SJSA1 (cell line): ENCODE data around the gene PEX11B. TPM values are rescaled to one million over a fixed set of nuclear protein-coding genes. Genes with fewer than 3 reads are reported as not detected.

Experiments used
- DNase-seq, 2 experiments: peaks; one replicate each; pipeline ENCODE4 v3.0.0-alpha.2; 2015 to 2020; ENCODE audit warnings: low spot score in 2 of 2, low read depth in 1 of 2
- H3K27ac ChIP-seq: fragments of 250-450 bp; sonication (Bioruptor Pico); 2 replicates; pipeline ENCODE4 v1.5.1; 2020; ENCODE audit warnings: mild to moderate bottlenecking, moderate library complexity
- H3K27me3 ChIP-seq: fragments of 250-450 bp; sonication (Bioruptor Pico); replicated peaks from 2 replicates; pipeline ENCODE4 v1.5.1; 2020; ENCODE audit warnings: mild to moderate bottlenecking, moderate library complexity
- H3K36me3 ChIP-seq: fragments of 250-450 bp; sonication (Bioruptor Pico); 2 replicates; pipeline ENCODE4 v1.5.1; 2020; ENCODE audit warnings: mild to moderate bottlenecking
- H3K4me1 ChIP-seq: fragments of 250-450 bp; sonication (Bioruptor Pico); replicated peaks from 2 replicates; pipeline ENCODE4 v1.6.1; 2021; ENCODE audit warnings: mild to moderate bottlenecking
- H3K4me3 ChIP-seq: fragments of 250-450 bp; sonication (Bioruptor Pico); 2 replicates; pipeline ENCODE4 v1.5.1; 2020; ENCODE audit warnings: mild to moderate bottlenecking
- H3K9me3 ChIP-seq: fragments of 250-450 bp; sonication (Bioruptor Pico); replicated peaks from 2 replicates; pipeline ENCODE4 v1.5.1; 2020; ENCODE audit warnings: mild to moderate bottlenecking
- total RNA-seq: library from RNA; depleted of rRNA; stranded (reverse); fragments of >200 nt; shearing (Covaris generic); gene quantifications from 2 replicates; pipeline ENCODE4 v1.2.3, GENCODE V29; 2014

Gene PEX11B
- total RNA-seq, 1 experiment from 2014 or later, result 30.4 TPM

GRCh38 chr1:145958734-145959133, 40.2 kb upstream of the PEX11B start:
- Histone ChIP-seq H3K9me3 (no peaks in the 10 kb centered on the region), H3K36me3 (peaks cover 9% of the 10 kb centered on the region), H3K4me1 (peaks cover 57% of the 10 kb centered on the region), H3K27me3 (no peaks in the 10 kb centered on the region), H3K27ac (no peak overlapping the region), H3K4me3 (no peak overlapping the region)
- no peak for DNase-seq

GRCh38 chr1:145957443-145958319, 39.2 kb upstream of the PEX11B start, which contains the start of gene LIX1L:
Gene LIX1L (minus strand): TSS chr1:145958017. CDS start chr1:145957927, 90 bp downstream.
- H3K27me3 ChIP-seq, result no peaks in the 10 kb centered on the region
- H3K9me3 ChIP-seq, result no peaks in the 10 kb centered on the region
- DNase-seq, result peak; percentile 96 to 97
- H3K27ac ChIP-seq, result peak within 1 kb of the TSS; percentile 41
- peaks cover 12% of the 10 kb centered on the region for H3K36me3 ChIP-seq
- H3K4me1 ChIP-seq, result peaks cover 46% of the 10 kb centered on the region
- H3K4me3 ChIP-seq, result peak within 1 kb of the TSS; percentile 52

- Histone ChIP-seq H3K27ac (peak overlapping the region; percentile 41), H3K4me3 (peak overlapping the region; percentile 52), H3K36me3 (peaks cover 20% of the 10 kb centered on the region), H3K4me1 (peaks cover 41% of the 10 kb centered on the region), H3K27me3 (no peaks in the 10 kb centered on the region), H3K9me3 (no peaks in the 10 kb centered on the region)
- DNase-seq, result peak in 1 of 2 experiments; percentile 26
Observed at GRCh38 chr1:145956781-145957442, 38.4 kb upstream of the PEX11B start.

GRCh38 chr1:145956361-145956760, 37.8 kb upstream of the PEX11B start:
- H3K4me3 ChIP-seq, result peak overlapping the region; percentile 52
- peaks cover 36% of the 10 kb centered on the region for H3K4me1 ChIP-seq
- no peaks in the 10 kb centered on the region for H3K9me3 ChIP-seq
- DNase-seq, result no peak
- H3K27ac ChIP-seq, result peak overlapping the region; percentile 41; the same call in 1 of the 2 replicates
- peaks cover 24% of the 10 kb centered on the region for H3K36me3 ChIP-seq
- H3K27me3 ChIP-seq, result no peaks in the 10 kb centered on the region

GRCh38 chr1:145955436-145955835, 36.9 kb upstream of the PEX11B start:
- H3K4me3 ChIP-seq, result no peak overlapping the region
- H3K4me1 ChIP-seq, result peaks cover 28% of the 10 kb centered on the region
- H3K27me3 ChIP-seq, result no peaks in the 10 kb centered on the region
- H3K9me3 ChIP-seq, result no peaks in the 10 kb centered on the region
- no peak for DNase-seq
- no peak overlapping the region for H3K27ac ChIP-seq
- peaks cover 29% of the 10 kb centered on the region for H3K36me3 ChIP-seq

GRCh38 chr1:145953861-145954260, 35.3 kb upstream of the PEX11B start:
- H3K4me1 ChIP-seq, result peaks cover 21% of the 10 kb centered on the region
- H3K27ac ChIP-seq, result no peak overlapping the region
- DNase-seq, result no peak
- H3K9me3 ChIP-seq, result no peaks in the 10 kb centered on the region
- H3K4me3 ChIP-seq, result no peak overlapping the region
- H3K36me3 ChIP-seq, result peaks cover 35% of the 10 kb centered on the region
- no peaks in the 10 kb centered on the region for H3K27me3 ChIP-seq

- H3K4me1 ChIP-seq, result peaks cover 15% of the 10 kb centered on the region
- H3K36me3 ChIP-seq, result peaks cover 35% of the 10 kb centered on the region
- H3K27ac ChIP-seq, result no peak overlapping the region
- H3K4me3 ChIP-seq, result no peak overlapping the region
- no peaks in the 10 kb centered on the region for H3K9me3 ChIP-seq
- H3K27me3 ChIP-seq, result no peaks in the 10 kb centered on the region
- no peak for DNase-seq
Observed at GRCh38 chr1:145952903-145953302, 34.4 kb upstream of the PEX11B start.

- no peaks in the 10 kb centered on the region for H3K27me3 ChIP-seq
- DNase-seq, result no peak
- H3K4me1 ChIP-seq, result peaks cover 13% of the 10 kb centered on the region
- H3K27ac ChIP-seq, result no peak overlapping the region
- no peak overlapping the region for H3K4me3 ChIP-seq
- no peaks in the 10 kb centered on the region for H3K9me3 ChIP-seq
- H3K36me3 ChIP-seq, result peaks cover 49% of the 10 kb centered on the region
Observed at GRCh38 chr1:145951526-145951925, 33.0 kb upstream of the PEX11B start.

- peaks cover 51% of the 10 kb centered on the region for H3K36me3 ChIP-seq
- H3K4me3 ChIP-seq, result no peak overlapping the region
- H3K27ac ChIP-seq, result no peak overlapping the region
- no peaks in the 10 kb centered on the region for H3K27me3 ChIP-seq
- DNase-seq, result no peak
- no peaks in the 10 kb centered on the region for H3K4me1 ChIP-seq
- H3K9me3 ChIP-seq, result no peaks in the 10 kb centered on the region
Observed at GRCh38 chr1:145949219-145949618, 30.7 kb upstream of the PEX11B start.

- Histone ChIP-seq H3K4me3 (no peak overlapping the region), H3K4me1 (no peaks in the 10 kb centered on the region), H3K9me3 (no peaks in the 10 kb centered on the region), H3K36me3 (peaks cover 59% of the 10 kb centered on the region), H3K27me3 (no peaks in the 10 kb centered on the region), H3K27ac (no peak overlapping the region)
- no peak for DNase-seq
Observed at GRCh38 chr1:145947551-145947950, 29.0 kb upstream of the PEX11B start.

- Histone ChIP-seq H3K36me3 (peaks cover 55% of the 10 kb centered on the region), H3K27me3 (no peaks in the 10 kb centered on the region), H3K27ac (no peak overlapping the region), H3K9me3 (no peaks in the 10 kb centered on the region), H3K4me1 (no peaks in the 10 kb centered on the region), H3K4me3 (no peak overlapping the region)
- DNase-seq, result no peak
Observed at GRCh38 chr1:145946477-145946986, 28.0 kb upstream of the PEX11B start.

GRCh38 chr1:145944532-145944931, 26.0 kb upstream of the PEX11B start:
- no peaks in the 10 kb centered on the region for H3K9me3 ChIP-seq

GRCh38 chr1:145942871-145943270, 24.4 kb upstream of the PEX11B start:
- Histone ChIP-seq H3K4me1 (no peaks in the 10 kb centered on the region), H3K27me3 (no peaks in the 10 kb centered on the region), H3K27ac (no peak overlapping the region), H3K36me3 (peaks cover 52% of the 10 kb centered on the region), H3K9me3 (no peaks in the 10 kb centered on the region), H3K4me3 (no peak overlapping the region)
- no peak for DNase-seq

More at GRCh38 chr1:145944532-145944931, 26.0 kb upstream of the PEX11B start:
- Histone ChIP-seq H3K27ac (no peak overlapping the region), H3K36me3 (peaks cover 53% of the 10 kb centered on the region), H3K4me1 (no peaks in the 10 kb centered on the region), H3K27me3 (no peaks in the 10 kb centered on the region), H3K4me3 (no peak overlapping the region)
- DNase-seq, result no peak

- Histone ChIP-seq H3K9me3 (no peaks in the 10 kb centered on the region), H3K27me3 (no peaks in the 10 kb centered on the region), H3K36me3 (peaks cover 52% of the 10 kb centered on the region), H3K27ac (no peak overlapping the region), H3K4me1 (no peaks in the 10 kb centered on the region), H3K4me3 (no peak overlapping the region)
- no peak for DNase-seq
Observed at GRCh38 chr1:145942405-145942804, 23.9 kb upstream of the PEX11B start.
